22Rv1 (cell line): ENCODE data around the gene FAM184A.

Experiments
- CTCF ChIP-seq: fragments of 450-650 bp; IDR thresholded peaks from 2 replicates; pipeline ENCODE4 v1.5.1; 2017; ENCODE audit warnings: mild to moderate bottlenecking
- ZFX ChIP-seq: fragments of 450-650 bp; IDR thresholded peaks from 2 replicates; pipeline ENCODE4 v1.6.1; 2017; ENCODE audit warnings: antibody characterized with exemption, borderline replicate concordance

DNA sequence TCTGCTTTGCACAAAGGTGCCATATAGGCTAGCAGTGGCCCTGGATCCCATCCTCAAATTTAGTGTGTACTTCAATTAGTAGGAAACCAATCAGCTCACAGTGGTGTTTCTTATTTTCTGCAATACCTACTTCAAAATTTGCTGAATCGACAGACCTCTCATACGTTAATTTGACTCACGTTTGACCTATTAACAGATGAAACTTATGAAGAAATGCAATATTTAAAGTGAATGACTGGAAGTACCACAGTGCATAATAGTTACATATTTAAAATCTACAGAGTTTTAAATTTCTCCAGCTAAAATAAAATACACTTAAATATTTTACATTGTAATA is 95.9 kb downstream of the FAM184A start:
- TF ChIP-seq CTCF = no peak
- TF ChIP-seq ZFX = no peak
